K562 (cell line): ENCODE data around the gene ADIG. TPM values are rescaled to one million over a fixed set of nuclear protein-coding genes. Genes with fewer than 3 reads are reported as not detected.

Experiments
- ATAC-seq: fragments of 200-7000 bp; cut with Tn5 transposase; 3 replicates; pipeline ENCODE4 v1.9.1; 2020; ENCODE audit warnings: moderate library complexity
- BruUV-seq: library from RNA; stranded (reverse); fragments of 400-500 nt; replicated peaks from 2 replicates; lab custom pipeline; 2021; lab: Mats Ljungman, UMichigan
- CTCF ChIA-PET: fragments of 300-600 bp; formaldehyde crosslinking; extraction: SDS; loops from one replicate; lab custom pipeline; 2021; ENCODE audit warnings: low intra/inter-chr PET ratio; lab: Yijun Ruan, JAX
- POLR2A ChIA-PET: fragments of 300-600, 350-650 bp; sonication (Branson Sonifier 250); formaldehyde crosslinking; extraction: SDS; loops from one replicate; lab custom pipeline; 2021; ENCODE audit warnings: antibody characterized with exemption, inconsistent platforms; lab: Yijun Ruan, JAX
- DNase-seq, 4 experiments: peaks; one replicate each; pipeline versions ENCODE4 v3.0.0 to v3.0.0-alpha.2; 2011 to 2018; ENCODE audit warnings: low spot score in 3 of 4, mixed read lengths in 3 of 4; ENCODE audit errors: extremely low read depth in 1 of 4
- FAIRE-seq: peaks from 2 replicates; lab custom pipeline; 2011; peaks lifted over from hg19 to GRCh38; lab: Jason Lieb, UNC
- H2AFZ ChIP-seq: 2 replicates; pipeline ENCODE4 v1.6.0; 2011; ENCODE audit warnings: low read depth, low read length, control low read depth, inconsistent platforms
- H3K27ac ChIP-seq: fragments of 200-600 bp; 3 replicates; pipeline ENCODE4 v1.8.0; 2011; ENCODE audit warnings: low read depth, mild to moderate bottlenecking, control low read depth, inconsistent platforms, low read length, moderate library complexity, mixed read lengths; ENCODE audit errors: extremely low read depth
- H3K27me3 ChIP-seq, 2 experiments: fragments of 300-600 bp in 1 of 2; 2 replicates in 1 of 2; 3 replicates in 1 of 2; pipeline versions ENCODE4 v1.6.0 to v1.8.0; 2011; ENCODE audit warnings: inconsistent platforms in 2 of 2, low read length in 2 of 2, mild to moderate bottlenecking in 1 of 2, mixed read lengths in 1 of 2, moderate library complexity in 1 of 2; ENCODE audit not compliant: control insufficient read depth in 2 of 2, insufficient read depth in 2 of 2
- H3K36me3 ChIP-seq: fragments of 300-600 bp; 3 replicates; pipeline ENCODE4 v1.8.0; 2011; ENCODE audit warnings: mild to moderate bottlenecking, low read length, inconsistent platforms; ENCODE audit not compliant: control insufficient read depth, insufficient read depth
- H3K4me1 ChIP-seq, 2 experiments: fragments of 200-600 bp in 1 of 2; replicated peaks in 1 of 2; 2 replicates in 1 of 2; 3 replicates in 1 of 2; pipeline versions ENCODE4 v1.5.1 to v1.8.0; 2011; ENCODE audit warnings: inconsistent platforms in 2 of 2, low read length in 2 of 2, mild to moderate bottlenecking in 1 of 2, mixed read lengths in 1 of 2, moderate library complexity in 1 of 2; ENCODE audit not compliant: control insufficient read depth in 2 of 2, insufficient read depth in 2 of 2
- H3K4me2 ChIP-seq: 2 replicates; pipeline ENCODE4 v1.6.1; 2011; ENCODE audit warnings: low read length, control low read depth, inconsistent platforms, mixed read lengths; ENCODE audit not compliant: insufficient read depth
- H3K4me3 ChIP-seq: fragments of 200-600 bp; sonication (generic), shearing (Covaris generic); 2 replicates; pipeline ENCODE4 v1.5.1; 2016; ENCODE audit warnings: control low read depth, inconsistent platforms
- H3K79me2 ChIP-seq: fragments of 200-600 bp; 3 replicates; pipeline ENCODE4 v1.8.0; 2011; ENCODE audit warnings: low read length, inconsistent platforms; ENCODE audit not compliant: control insufficient read depth, insufficient read depth
- H3K9ac ChIP-seq, 2 experiments: 2 replicates each; pipeline versions ENCODE4 v1.6.0 to v1.6.1; 2011; ENCODE audit warnings: low read depth in 2 of 2, low read length in 2 of 2, control low read depth in 1 of 2, inconsistent platforms in 1 of 2, mild to moderate bottlenecking in 1 of 2, mixed read lengths in 1 of 2; ENCODE audit not compliant: insufficient read depth in 1 of 2
- H3K9me1 ChIP-seq: one replicate; pipeline ENCODE4 v1.6.0; 2011; ENCODE audit warnings: inconsistent platforms, mild to moderate bottlenecking, low read length, moderate library complexity; ENCODE audit not compliant: control insufficient read depth, insufficient read depth
- H3K9me3 ChIP-seq: replicated peaks from 2 replicates; pipeline ENCODE4 v1.5.1; 2011; ENCODE audit warnings: low read depth, low read length, inconsistent platforms; ENCODE audit not compliant: control insufficient read depth, insufficient read depth
- H4K20me1 ChIP-seq: replicated peaks from 2 replicates; pipeline ENCODE4 v1.6.1; 2011; ENCODE audit warnings: low read length, inconsistent platforms, mixed read lengths; ENCODE audit not compliant: control insufficient read depth, insufficient read depth
- ATF7 ChIP-seq: fragments of 450-650 bp; IDR thresholded peaks from 2 replicates; pipeline ENCODE4 v1.7.1; 2014; ENCODE audit warnings: mild to moderate bottlenecking, moderate library complexity
- BRD4 ChIP-seq: fragments of 200-600 bp; sonication (generic); IDR thresholded peaks from 2 replicates; pipeline ENCODE4 v1.6.1; 2017; ENCODE audit warnings: inconsistent platforms
- CBFB ChIP-seq: sonication (generic); formaldehyde crosslinking; IDR thresholded peaks from 2 replicates; pipeline ENCODE4 v1.4.0; 2020; ENCODE audit warnings: mild to moderate bottlenecking, missing genetic modification reagents
- CREB3 ChIP-seq: fragments of 450-650 bp; conservative IDR thresholded peaks from 2 replicates; pipeline ENCODE4 v1.6.1; 2016; ENCODE audit warnings: missing genetic modification characterization, low read depth, mild to moderate bottlenecking, missing compliant biosample characterization, moderate library complexity
- E2F1 ChIP-seq: sonication (generic); formaldehyde crosslinking; IDR thresholded peaks from 2 replicates; pipeline ENCODE4 v1.8.1; 2023; ENCODE audit warnings: mild to moderate bottlenecking, missing genetic modification reagents, moderate library complexity
- HDAC3 ChIP-seq: fragments of 450-650 bp; IDR thresholded peaks from 2 replicates; pipeline ENCODE4 v1.6.1; 2018; ENCODE audit warnings: borderline replicate concordance, mild to moderate bottlenecking, moderate library complexity; ENCODE audit not compliant: partially characterized antibody
- MTA1 ChIP-seq: fragments of 450-650 bp; IDR thresholded peaks from 2 replicates; pipeline ENCODE4 v1.6.1; 2017; ENCODE audit warnings: borderline replicate concordance
- NCOA2 ChIP-seq, 2 experiments: fragments of 450-650 bp; IDR thresholded peaks; 2 replicates each; pipeline ENCODE4 v1.6.1; 2018; ENCODE audit warnings: mild to moderate bottlenecking in 2 of 2, moderate library complexity in 1 of 2; ENCODE audit not compliant: partially characterized antibody in 2 of 2
- NR1H2 ChIP-seq: sonication (generic); formaldehyde crosslinking; IDR thresholded peaks from 2 replicates; pipeline ENCODE4 v1.4.0; 2020; ENCODE audit warnings: mild to moderate bottlenecking, missing genetic modification reagents
- PHTF2 ChIP-seq: fragments of 250-450 bp; sonication (Bioruptor Pico); IDR thresholded peaks from 2 replicates; pipeline ENCODE4 v1.5.0; 2021; ENCODE audit warnings: mild to moderate bottlenecking
- PREB ChIP-seq: sonication (generic); formaldehyde crosslinking; IDR thresholded peaks from 2 replicates; pipeline ENCODE4 v1.8.1; 2023; ENCODE audit warnings: mild to moderate bottlenecking, missing genetic modification reagents
- RAD51 ChIP-seq: fragments of 450-650 bp; IDR thresholded peaks from 2 replicates; pipeline ENCODE4 v1.7.1; 2016; ENCODE audit warnings: low read depth, mild to moderate bottlenecking, borderline replicate concordance
- TCFL5 ChIP-seq: fragments of 250-450 bp; sonication (Bioruptor Pico); conservative IDR thresholded peaks from 2 replicates; pipeline ENCODE4 v1.6.1; 2021; ENCODE audit warnings: mild to moderate bottlenecking, moderate library complexity, matching md5 sums
- YY1 ChIP-seq, 3 experiments: IDR thresholded peaks; 2 replicates each; pipeline ENCODE4 v1.6.1; 2011; ENCODE audit warnings: low read length in 2 of 3, mild to moderate bottlenecking in 2 of 3, moderate library complexity in 2 of 3, borderline replicate concordance in 1 of 3, control low read depth in 1 of 3, low read depth in 1 of 3; ENCODE audit not compliant: insufficient read depth in 3 of 3, insufficient replicate concordance in 2 of 3, control insufficient read depth in 1 of 3, insufficient read length in 1 of 3; ENCODE audit errors: extremely low read depth in 1 of 3
- ZKSCAN8 ChIP-seq: fragments of 200-800 bp; sonication (Bioruptor generic); IDR thresholded peaks from 2 replicates; pipeline ENCODE4 v1.6.1; 2016; ENCODE audit warnings: missing genetic modification characterization, missing compliant biosample characterization
- WGBS: fragments of 100-300 bp; shearing (Covaris generic); methylation state at CpG from one replicate; pipeline ENCODE4 v1.1.6; 2016; ENCODE audit warnings: low coverage, mixed read lengths; ENCODE audit not compliant: insufficient coverage; ENCODE audit errors: missing lambda C conversion rate; 5-methylcytosine and 5-hydroxymethylcytosine counted together
- in situ Hi-C: fragments of 300-500 bp; cut with MboI; formaldehyde crosslinking; loops from 4 replicates; pipeline ENCODE4 v1.15.0; 2018; ENCODE audit warnings: inconsistent platforms, mixed read lengths
- intact Hi-C: fragments of 100-400 bp; cut with micrococcal nuclease; formaldehyde crosslinking; loops from 2 replicates; pipeline ENCODE4 v1.14.2; 2022
- polyA plus RNA-seq, 8 experiments: library from polyadenylated mRNA; depleted of rRNA in 4 of 8; stranded (reverse) in 5 of 8; unstranded in 3 of 8; fragments of >200 nt; fragmentation: Nextera tagmentation in 2 of 8; fragmentation: Illumina TruSeq in 1 of 8; extraction: Ambion mirVana in 2 of 8; extraction: Trizol in 1 of 8; gene quantifications; 2 replicates each; pipeline versions ENCODE4 v1.2.1 to v1.2.3, GENCODE V29; 2011 to 2014; ENCODE audit warnings: inconsistent platforms in 1 of 8, missing spikeins in 1 of 8
- total RNA-seq, 7 experiments: library from RNA; depleted of rRNA in 6 of 7; stranded (reverse); fragments of >200 nt in 6 of 7; fragmentation: Illumina TruSeq in 2 of 7; extraction: Trizol in 2 of 7; gene quantifications; 2 replicates each; pipeline versions ENCODE4 v1.2.1 to v1.2.3, GENCODE V29; 2011 to 2021; ENCODE audit warnings: low replicate concordance in 1 of 7

ADIG gene
- total and polyA plus RNA-seq, 9 of the 15 experiments (the other 6 are each of a cell fraction or from before 2014, with no cell fraction given), result not detected

- in situ Hi-C loops, result no loop called here
- POLR2A ChIA-PET, result interaction anchor here (0.6 kb wide), 1 partner anchor 419 kb away, joined by 3 read pairs; no protein-coding TSS in a partner anchor
- intact Hi-C loops, result no loop called here
- TF ChIP-seq ATF7, result no peak
- TF ChIP-seq MTA1, result no peak
- TF ChIP-seq E2F1 (CRISPR knock-in tag), result no peak
- no peak for TF ChIP-seq CBFB (CRISPR knock-in tag)
- no peak for TF ChIP-seq PHTF2 (CRISPR knock-in tag)
- no peak for TF ChIP-seq NR1H2 (CRISPR knock-in tag)
- no peak for TF ChIP-seq ZKSCAN8 (CRISPR knock-in tag)
- TF ChIP-seq RAD51, result no peak
- TF ChIP-seq PREB (CRISPR knock-in tag), result no peak
- TF ChIP-seq CREB3, result no peak
- no peak for TF ChIP-seq YY1 (IDR thresholded peaks at IDR 0.05; ENCODE audit: borderline replicate concordance in 1 of 3, control insufficient read depth in 1 of 3, extremely low read depth in 1 of 3, insufficient read depth in 3 of 3, insufficient read length in 1 of 3, insufficient replicate concordance in 2 of 3, low read depth in 1 of 3, low read length in 2 of 3)
- no peak for TF ChIP-seq BRD4
- no peak for TF ChIP-seq HDAC3
- no peak for TF ChIP-seq NCOA2 (IDR thresholded peaks at IDR 0.05; ENCODE audit: partially characterized antibody in 2 of 2)
- no peak for TF ChIP-seq TCFL5
Observed at GRCh38 chr20:38545771-38546170, 35.2 kb upstream of the ADIG start.

More at GRCh38 chr20:38545771-38546170, 35.2 kb upstream of the ADIG start:
- no peaks in the 10 kb centered on the region for H3K9me3 ChIP-seq
- no peak overlapping the region for H3K4me2 ChIP-seq
- ATAC-seq (no peak), FAIRE-seq (no peak), DNase-seq (no peak)
- H3K36me3 ChIP-seq, result peaks cover 89% of the 10 kb centered on the region
- H3K79me2 ChIP-seq, result no peaks in the 10 kb centered on the region
- no peak overlapping the region for H3K9ac ChIP-seq
- BruUV-seq, result no TSS peak
- no peaks in the 10 kb centered on the region for H4K20me1 ChIP-seq
- H3K4me3 ChIP-seq, result no peak overlapping the region
- no peaks in the 10 kb centered on the region for H3K27me3 ChIP-seq
- H3K4me1 ChIP-seq, result no peaks in the 10 kb centered on the region
- 94% methylated on average over 2 of the region's 2 CpGs for WGBS
- no peaks in the 10 kb centered on the region for H3K9me1 ChIP-seq
- H2AFZ ChIP-seq, result no peak overlapping the region
- CTCF ChIA-PET, result no interaction called here
- H3K27ac ChIP-seq, result no peak overlapping the region
